Right lobe of liver (tissue), 4 donors: ENCODE data around the gene PTPRM.

Experiments used
- CTCF ChIP-seq, 4 donors: fragments of 200-600 bp in 3 of 4; fragments of 450-650 bp in 1 of 4; IDR thresholded peaks; one replicate each; pipeline versions ENCODE4 v1.5.1 to v1.8.0; 2016 to 2022; ENCODE audit warnings: antibody characterized with exemption in 4 of 4, mild to moderate bottlenecking in 2 of 4
- POLR2A ChIP-seq: fragments of 450-650 bp; IDR thresholded peaks from one replicate; pipeline ENCODE4 v1.6.1; 2017; ENCODE audit warnings: antibody characterized with exemption, mild to moderate bottlenecking
- donor health status: DM: no; HTN: no; CAD: no.
- donor health status: DM: no; HTN: no; CAD: no.
- donor health status: DM: no; HTN: yes; CAD: no.

- no peak for TF ChIP-seq POLR2A
- no peak for TF ChIP-seq CTCF (IDR thresholded peaks at IDR 0.05)
Measured at GRCh38 chr18:7807936-7808453, 240.9 kb downstream of the PTPRM start.
